ENCODE results near the gene FIGN. TPM values are rescaled to one million over a fixed set of nuclear protein-coding genes. Genes with fewer than 3 reads are reported as not detected.

The FIGN gene
- total and polyA plus RNA-seq, 2 of the 13 experiments (the other 11 are each of a cell fraction or from before 2014, with no cell fraction given): 6.6 to 6.7 TPM

GRCh38 chr2:163771596-163771995 lies 35.8 kb upstream of the FIGN start:
- ChIA-PET POLR2A (no interaction called here), CTCF (ENCODE audit: low intra/inter-chr PET ratio, low total read pairs) (no interaction called here)
- no peak overlapping the region for H3K4me3 ChIP-seq (replicated peaks in 1 of 3; ENCODE audit: insufficient read depth in 1 of 3, low read depth in 2 of 3, low read length in 3 of 3)
- H2AFZ ChIP-seq (ENCODE audit: low read length): no peak overlapping the region
- H3K4me2 ChIP-seq (ENCODE audit: low read depth, low read length): no peak overlapping the region
- H3K9me3 ChIP-seq (ENCODE audit: low read length): no peaks in the 10 kb centered on the region
- H3K79me2 ChIP-seq (ENCODE audit: insufficient read depth, low read length): no peaks in the 10 kb centered on the region
- WGBS (ENCODE audit: low lambda C conversion rate): 20% methylated on average over 4 of the region's 4 CpGs
- no peaks in the 10 kb centered on the region for H3K4me1 ChIP-seq (ENCODE audit: insufficient read depth, low read length)
- FAIRE-seq (no peak), ATAC-seq (no peak), DNase-seq (ENCODE audit: low spot score) (no peak)
- H3K27ac ChIP-seq (ENCODE audit: extremely low read length, insufficient read depth, low read length): no peak overlapping the region
- H3K36me3 ChIP-seq (replicated peaks in 1 of 2; ENCODE audit: control insufficient read depth in 1 of 2, insufficient read depth in 2 of 2, low read length in 2 of 2): no peaks in the 10 kb centered on the region
- no peaks in the 10 kb centered on the region for H3K27me3 ChIP-seq (ENCODE audit: control insufficient read depth in 1 of 2, insufficient read depth in 2 of 2, low read length in 2 of 2)
- TF ChIP-seq ZBTB7B (CRISPR knock-in tag; IDR thresholded peaks at IDR 0.05): no peak
- TF ChIP-seq DZIP1 (CRISPR knock-in tag; IDR thresholded peaks at IDR 0.05): no peak
- TF ChIP-seq RAD51 (IDR thresholded peaks at IDR 0.05; ENCODE audit: borderline replicate concordance): no peak
- no peak for TF ChIP-seq ZNF382 (CRISPR knock-in tag; IDR thresholded peaks at IDR 0.05; ENCODE audit: borderline replicate concordance)
- TF ChIP-seq FOXM1 (CRISPR knock-in tag; IDR thresholded peaks at IDR 0.05): no peak
- no peak for TF ChIP-seq UBTF (CRISPR knock-in tag; IDR thresholded peaks at IDR 0.05)
- TF ChIP-seq ZEB1 (IDR thresholded peaks at IDR 0.05; ENCODE audit: insufficient replicate concordance, low read depth): no peak
- TF ChIP-seq TARDBP (CRISPR knock-in tag; IDR thresholded peaks at IDR 0.05): no peak
- no peak for TF ChIP-seq ZSCAN31 (CRISPR knock-in tag; IDR thresholded peaks at IDR 0.05; ENCODE audit: low read depth)
- TF ChIP-seq THYN1 (CRISPR knock-in tag; IDR thresholded peaks at IDR 0.05; ENCODE audit: borderline replicate concordance, low read depth): no peak
- no TSS peak for BruUV-seq (replicated peaks)
- intact Hi-C loops (cut with micrococcal nuclease; ENCODE audit: unreplicated experiment): no loop called here
- no peak overlapping the region for H3K9ac ChIP-seq (ENCODE audit: insufficient read depth, low read depth, low read length)
- in situ Hi-C loops (cut with HindIII; ENCODE audit: extremely low pct_ligation_motif_present, low pct_unique_long_range_greater_than_20kb): no loop called here
- no peaks in the 10 kb centered on the region for H4K20me1 ChIP-seq (ENCODE audit: insufficient read depth, low read length)

All from HepG2 (cell line).